HG02885 (cell line): ENCODE data around the gene OVCA2.

Source experiments
- ATAC-seq: cut with Tn5 transposase; IDR thresholded peaks from one replicate; pipeline ENCODE4 v1.9.1; 2021; ENCODE audit warnings: mild to moderate bottlenecking; ENCODE audit not compliant: unreplicated experiment, poor library complexity

The OVCA2 gene

GRCh38 chr17:2029911-2030778 lies 11.7 kb upstream of the OVCA2 start, which contains the start of gene DPH1:
DPH1 (plus strand) TSS chr17:2030153; CDS start chr17:2030170, 17 bp downstream.
- peak; percentile 74 for ATAC-seq

- no peak for ATAC-seq
These were observed 11.1 kb upstream of the OVCA2 start for GRCh38 chr17:2030779-2031163.

- no peak for ATAC-seq
These were observed 8.7 kb upstream of the OVCA2 start for GRCh38 chr17:2033153-2033552.

GRCh38 chr17:2034157-2034556 lies 7.7 kb upstream of the OVCA2 start:
- no peak for ATAC-seq

- ATAC-seq, result no peak
These were observed 6.8 kb upstream of the OVCA2 start for GRCh38 chr17:2034806-2035540.

- ATAC-seq, result no peak
These were observed 6.0 kb upstream of the OVCA2 start for GRCh38 chr17:2035541-2036488.

- ATAC-seq, result no peak
These were observed 4.7 kb upstream of the OVCA2 start for GRCh38 chr17:2037155-2037554.

- no peak for ATAC-seq
These were observed 1.5 kb upstream of the OVCA2 start for GRCh38 chr17:2040219-2040827.

GRCh38 chr17:2040942-2041560 lies 771 bp upstream of the OVCA2 start:
- ATAC-seq, result no peak

GRCh38 chr17:2042390-2042847 lies 597 bp downstream of the OVCA2 start:
- ATAC-seq, result no peak

GRCh38 chr17:2042933-2043332 lies 1.1 kb downstream of the OVCA2 start:
- ATAC-seq, result no peak

- ATAC-seq, result no peak
These were observed 2.0 kb downstream of the OVCA2 start for GRCh38 chr17:2043785-2044184.

- ATAC-seq, result no peak
These were observed 2.6 kb downstream of the OVCA2 start for GRCh38 chr17:2044263-2044894.

GRCh38 chr17:2047590-2047989 lies 5.8 kb downstream of the OVCA2 start:
- ATAC-seq, result no peak

- no peak for ATAC-seq
These were observed 7.0 kb downstream of the OVCA2 start for GRCh38 chr17:2048805-2049204.

- ATAC-seq, result peak; percentile 58
These were observed 7.8 kb downstream of the OVCA2 start for GRCh38 chr17:2049333-2050299.

GRCh38 chr17:2050300-2051060 lies 8.7 kb downstream of the OVCA2 start:
- peak; percentile 18 for ATAC-seq
